ENCODE measurements around the gene AFDN. TPM values are rescaled to one million over a fixed set of nuclear protein-coding genes. Genes with fewer than 3 reads are reported as not detected.

Gene AFDN
- total RNA-seq, 1 donor = 29.2 TPM

GRCh38 chr6:167881327-167881726, 54.6 kb downstream of the AFDN start:
- TF ChIP-seq, protein P1, sequence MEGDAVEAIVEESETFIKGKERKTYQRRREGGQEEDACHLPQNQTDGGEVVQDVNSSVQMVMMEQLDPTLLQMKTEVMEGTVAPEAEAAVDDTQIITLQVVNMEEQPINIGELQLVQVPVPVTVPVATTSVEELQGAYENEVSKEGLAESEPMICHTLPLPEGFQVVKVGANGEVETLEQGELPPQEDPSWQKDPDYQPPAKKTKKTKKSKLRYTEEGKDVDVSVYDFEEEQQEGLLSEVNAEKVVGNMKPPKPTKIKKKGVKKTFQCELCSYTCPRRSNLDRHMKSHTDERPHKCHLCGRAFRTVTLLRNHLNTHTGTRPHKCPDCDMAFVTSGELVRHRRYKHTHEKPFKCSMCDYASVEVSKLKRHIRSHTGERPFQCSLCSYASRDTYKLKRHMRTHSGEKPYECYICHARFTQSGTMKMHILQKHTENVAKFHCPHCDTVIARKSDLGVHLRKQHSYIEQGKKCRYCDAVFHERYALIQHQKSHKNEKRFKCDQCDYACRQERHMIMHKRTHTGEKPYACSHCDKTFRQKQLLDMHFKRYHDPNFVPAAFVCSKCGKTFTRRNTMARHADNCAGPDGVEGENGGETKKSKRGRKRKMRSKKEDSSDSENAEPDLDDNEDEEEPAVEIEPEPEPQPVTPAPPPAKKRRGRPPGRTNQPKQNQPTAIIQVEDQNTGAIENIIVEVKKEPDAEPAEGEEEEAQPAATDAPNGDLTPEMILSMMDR (IDR thresholded peaks at IDR 0.05; ENCODE audit: insufficient read depth, low read length) = no peak
- no peak for DNase-seq (ENCODE audit: low read depth)
- H3K4me3 ChIP-seq (ENCODE audit: low read depth, low read length) = no peak overlapping the region

DNA sequence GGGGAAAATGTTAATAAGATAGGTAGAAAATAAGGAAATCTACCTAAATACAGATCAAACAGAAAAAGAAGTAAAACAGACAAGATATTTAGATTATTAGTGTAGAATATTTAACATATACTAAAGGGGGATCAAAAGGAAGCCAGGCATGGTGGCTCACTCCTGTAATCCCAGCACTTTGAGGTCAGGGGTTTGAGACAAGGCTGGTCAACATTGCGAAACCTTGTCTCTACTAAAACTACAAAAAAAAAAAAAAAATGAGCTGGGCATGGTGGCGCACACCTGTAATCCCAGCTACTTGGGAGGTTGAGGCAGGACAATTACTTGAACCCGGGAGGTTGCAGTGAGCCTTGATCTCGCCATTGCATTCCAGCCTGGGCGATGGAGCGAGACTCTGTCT, 55.5 kb downstream of the AFDN start:
- no peak for DNase-seq (ENCODE audit: low read depth)
- no peak overlapping the region for H3K4me3 ChIP-seq (ENCODE audit: low read depth, low read length)
- TF ChIP-seq, protein P1 (IDR thresholded peaks at IDR 0.05; ENCODE audit: insufficient read depth, low read length) = no peak

DNA sequence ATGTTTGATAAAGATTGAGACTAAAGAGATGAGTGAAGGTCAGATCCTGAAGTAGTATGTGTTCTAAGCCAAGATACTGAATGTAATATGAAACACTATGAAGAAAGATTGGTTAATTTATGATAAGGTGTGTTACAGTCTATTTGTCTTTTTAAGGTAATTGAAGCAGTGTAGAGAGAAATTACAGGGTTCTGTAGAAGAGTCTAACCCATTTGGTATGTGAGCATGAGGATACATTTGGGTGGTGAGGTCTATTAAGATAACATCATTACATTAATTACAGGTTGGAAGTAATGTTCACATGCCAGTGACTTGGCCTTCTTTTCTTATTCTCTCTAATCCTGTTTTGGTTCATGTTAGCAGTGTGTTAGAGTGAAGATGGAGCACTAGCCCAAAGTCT, 61.4 kb downstream of the AFDN start:
- DNase-seq (ENCODE audit: low read depth) = no peak
- TF ChIP-seq, protein P1 (IDR thresholded peaks at IDR 0.05; ENCODE audit: insufficient read depth, low read length) = no peak

DNA sequence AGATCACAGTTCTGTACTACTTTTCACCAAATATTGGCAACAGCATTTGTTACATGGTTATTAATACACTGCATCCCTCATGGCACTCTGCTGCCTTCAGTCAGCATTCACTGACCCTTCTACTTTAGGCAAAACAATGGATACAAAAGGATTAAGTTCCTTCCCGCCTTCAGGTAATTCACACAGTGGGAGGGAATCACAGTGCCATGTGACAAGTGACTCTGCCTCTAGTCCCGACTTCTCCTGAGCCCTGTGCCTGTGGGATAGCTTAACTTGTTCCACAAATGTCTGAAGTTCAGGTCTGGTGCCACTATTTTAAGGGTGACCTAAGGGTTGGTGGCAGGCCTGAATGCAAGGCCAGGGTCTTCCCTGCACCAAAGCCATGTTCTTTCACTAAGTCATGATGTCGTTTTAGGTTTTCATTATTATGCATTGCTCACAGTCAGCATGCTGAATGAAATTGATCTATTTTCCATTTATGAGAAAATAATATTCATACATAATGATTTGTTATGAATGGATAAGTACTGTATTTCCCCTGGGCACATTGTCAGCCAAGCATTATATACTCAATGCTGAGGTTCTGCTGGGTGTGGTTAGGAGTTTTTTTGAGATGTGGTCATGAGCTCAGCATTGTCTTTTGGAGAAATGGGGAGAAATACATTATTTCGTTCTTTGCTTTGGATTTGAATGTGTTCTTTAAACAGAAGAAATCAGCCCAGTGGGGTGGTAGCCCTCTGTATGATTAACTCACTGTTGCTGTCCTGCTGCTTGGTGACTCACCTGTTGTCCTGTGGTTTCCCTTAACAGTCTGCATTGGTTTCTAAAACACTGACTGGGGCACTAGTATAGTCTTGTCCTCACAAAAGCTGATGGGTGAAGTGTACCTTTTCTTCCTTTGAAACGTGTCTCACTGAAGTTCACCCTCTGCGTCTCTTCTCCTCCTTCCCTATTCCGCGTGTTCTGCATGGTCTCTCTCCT, 66.4 kb downstream of the AFDN start:
- TF ChIP-seq, protein P1 (IDR thresholded peaks at IDR 0.05; ENCODE audit: insufficient read depth, low read length) = no peak
- peak; percentile 36 for DNase-seq (ENCODE audit: low read depth)

More for the DNA sequence above, 61.4 kb downstream of the AFDN start:
- H3K4me3 ChIP-seq (ENCODE audit: low read depth, low read length) = no peak overlapping the region

DNA sequence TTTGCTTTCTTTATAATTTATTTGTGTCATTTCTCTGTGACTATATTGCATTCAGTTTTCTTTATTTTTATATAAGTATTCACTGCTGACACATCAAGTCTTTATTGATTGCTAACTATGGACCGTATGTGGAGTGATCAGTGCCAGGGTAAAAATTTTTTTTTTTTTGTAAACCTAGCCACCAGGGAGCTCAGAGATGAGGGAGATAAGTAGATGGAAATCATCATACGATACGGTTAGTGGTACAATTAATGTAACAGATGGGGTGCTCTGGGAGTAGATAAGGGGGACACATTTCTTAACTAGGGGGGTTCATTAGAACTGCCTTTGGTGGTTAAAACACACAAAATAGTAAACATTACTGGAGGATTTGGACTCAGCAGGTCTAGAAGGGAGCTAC, 68.3 kb downstream of the AFDN start:
- DNase-seq (ENCODE audit: low read depth) = no peak
- TF ChIP-seq, protein P1 (IDR thresholded peaks at IDR 0.05; ENCODE audit: insufficient read depth, low read length) = no peak
- no peak overlapping the region for H3K4me3 ChIP-seq (ENCODE audit: low read depth, low read length)

More for the DNA sequence above, 66.4 kb downstream of the AFDN start:
- H3K4me3 ChIP-seq (ENCODE audit: low read depth, low read length) = no peak overlapping the region

DNA sequence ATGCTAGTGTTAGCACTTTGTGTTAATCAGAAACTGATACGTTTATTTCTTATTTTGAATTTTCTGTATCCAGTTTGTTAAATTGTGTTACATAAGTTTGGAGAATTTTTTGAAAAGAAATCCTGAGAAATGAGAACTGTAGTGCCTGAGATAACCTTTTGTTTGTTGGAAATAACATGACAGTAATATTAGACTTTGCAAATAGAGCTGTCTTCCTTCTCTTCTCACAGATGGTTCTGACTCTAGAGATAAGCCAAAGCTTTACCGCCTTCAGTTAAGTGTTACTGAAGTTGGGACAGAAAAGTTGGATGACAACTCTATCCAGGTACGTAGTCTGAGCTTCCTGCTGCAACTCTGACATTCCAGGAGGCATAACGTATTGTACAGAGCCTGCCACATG, 69.9 kb downstream of the AFDN start:
- no peak for DNase-seq (ENCODE audit: low read depth)
- no peak overlapping the region for H3K4me3 ChIP-seq (ENCODE audit: low read depth, low read length)
- TF ChIP-seq, protein P1 (IDR thresholded peaks at IDR 0.05; ENCODE audit: insufficient read depth, low read length) = no peak
